GM19397 (cell line): ENCODE data around the gene AAMDC.
A peak's percentile ranks its signal among the peaks of the same experiment; 100 is the strongest.
"Not testable (repeated sequence)": the region's sequence is repeated elsewhere in the genome, so short reads cannot be mapped to it uniquely, and the experiment has no call there.

Experiments used
- ATAC-seq: cut with Tn5 transposase; IDR thresholded peaks from one replicate; pipeline ENCODE4 v1.9.1; 2021; ENCODE audit warnings: mild to moderate bottlenecking, moderate library complexity; ENCODE audit not compliant: unreplicated experiment

The AAMDC gene

GRCh38 chr11:77819921-77820564, 901 bp upstream of the AAMDC start:
- ATAC-seq, result peak; percentile 17

GRCh38 chr11:77821349-77821851, 456 bp downstream of the AAMDC start:
- ATAC-seq, result no peak

DNA sequence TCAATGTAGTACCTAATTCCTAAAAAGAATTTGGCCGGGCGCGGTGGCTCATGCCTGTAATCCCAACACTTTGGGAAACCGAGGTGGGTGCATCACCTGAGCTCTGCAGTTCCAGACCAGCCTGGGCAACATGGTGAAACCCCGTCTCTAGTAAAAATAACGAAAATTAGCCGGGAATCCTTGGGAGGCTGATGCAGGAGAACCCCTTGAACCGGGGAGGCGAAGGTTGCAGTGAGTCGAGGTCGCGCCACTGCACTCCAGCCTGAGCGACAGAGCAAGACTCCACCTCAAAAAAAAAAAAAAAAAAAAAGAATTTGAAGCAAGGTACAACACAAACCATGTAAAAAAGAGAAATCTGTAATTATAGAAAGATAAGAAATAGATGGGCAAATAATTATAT, 1.2 kb downstream of the AAMDC start:
- ATAC-seq, result not testable (repeated sequence)

DNA sequence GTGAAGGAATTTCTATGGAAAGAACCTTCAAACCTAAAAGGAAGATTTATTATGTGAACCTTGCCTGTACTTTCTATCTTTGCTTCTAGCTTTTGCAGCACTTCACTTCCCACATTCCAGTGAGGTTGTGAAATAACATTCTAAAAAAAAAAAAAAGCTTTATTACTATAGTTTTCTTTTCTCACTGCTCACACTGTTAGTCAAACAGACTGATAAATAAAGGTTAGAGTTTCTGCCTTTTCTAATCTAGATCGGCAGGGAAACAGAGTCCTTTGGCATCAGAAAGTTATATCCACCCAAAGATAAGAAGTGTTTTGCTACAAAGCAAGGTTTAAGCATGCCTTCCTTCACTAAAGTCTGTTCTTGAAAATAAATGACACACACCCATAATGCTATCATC, 2.8 kb downstream of the AAMDC start:
- no peak for ATAC-seq

DNA sequence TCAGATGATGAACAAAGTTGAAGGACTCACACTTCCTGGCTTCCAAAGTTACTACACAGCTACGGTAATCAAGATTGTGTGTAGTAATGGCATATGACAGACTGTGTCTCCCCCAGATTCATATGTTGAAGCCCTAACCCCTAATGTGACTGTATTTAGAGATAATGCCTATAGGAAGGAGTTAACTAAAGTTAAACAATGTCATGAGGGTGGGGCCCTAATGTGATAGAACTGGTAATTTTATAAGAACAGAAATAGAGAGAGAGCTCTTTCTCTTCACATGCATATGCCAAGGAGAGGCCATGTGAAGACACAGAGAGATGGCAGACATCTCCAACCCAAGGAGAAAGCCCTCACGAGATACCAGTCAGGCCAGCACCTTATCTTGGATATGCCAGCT, 8.0 kb downstream of the AAMDC start:
- ATAC-seq, result no peak

DNA sequence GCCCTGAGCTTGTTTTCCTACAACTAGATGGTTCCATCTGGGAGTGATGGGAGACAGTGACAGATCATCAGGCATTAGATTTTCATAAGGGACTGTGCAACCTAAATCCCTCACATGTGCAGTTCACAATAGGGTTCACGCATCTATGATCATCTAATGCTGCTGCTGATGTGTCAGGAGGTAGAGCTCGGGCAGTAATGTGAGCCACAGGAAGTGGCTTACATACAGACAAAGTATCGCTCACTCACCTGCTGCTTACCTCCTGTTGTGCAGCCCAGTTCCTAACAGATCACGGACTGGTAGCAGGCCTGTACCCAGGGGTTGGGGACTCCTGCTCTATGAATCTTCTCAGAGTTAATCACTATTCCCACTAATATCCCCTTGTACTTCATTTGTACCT, 12.4 kb downstream of the AAMDC start:
- no peak for ATAC-seq

DNA sequence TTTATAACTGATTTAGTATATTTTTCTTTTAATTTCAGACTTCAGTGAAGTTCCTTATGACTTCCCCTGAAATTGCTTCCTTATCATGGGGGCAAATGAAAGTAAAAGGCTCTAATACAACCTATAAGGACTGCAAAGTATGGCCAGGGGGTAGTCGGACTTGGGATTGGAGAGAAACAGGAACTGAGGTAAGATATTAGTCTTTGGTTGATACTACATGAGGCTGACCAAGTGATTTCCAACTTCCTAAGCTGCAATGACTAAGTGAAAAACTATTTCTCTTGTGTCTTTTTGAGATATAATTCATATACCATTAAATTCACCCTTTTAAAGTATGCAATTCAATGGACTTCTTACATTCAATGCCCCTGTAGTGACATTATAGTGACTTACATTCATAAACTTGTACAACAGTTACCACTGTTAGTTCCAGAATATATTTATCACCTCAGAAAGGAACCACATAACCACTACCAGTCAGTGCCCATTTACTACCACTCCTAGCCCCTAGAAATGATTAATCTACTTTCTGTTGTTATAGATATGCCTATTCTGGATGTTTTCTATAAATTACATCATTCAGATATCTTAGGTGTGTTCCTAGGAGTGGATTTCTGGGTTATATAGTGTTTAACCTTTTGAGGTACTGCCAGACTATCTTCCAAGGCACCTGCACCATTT, 21.6 kb downstream of the AAMDC start:
- ATAC-seq, result no peak

- not testable (repeated sequence) for ATAC-seq
Measured at GRCh38 chr11:77843700-77844099, 22.8 kb downstream of the AAMDC start.

DNA sequence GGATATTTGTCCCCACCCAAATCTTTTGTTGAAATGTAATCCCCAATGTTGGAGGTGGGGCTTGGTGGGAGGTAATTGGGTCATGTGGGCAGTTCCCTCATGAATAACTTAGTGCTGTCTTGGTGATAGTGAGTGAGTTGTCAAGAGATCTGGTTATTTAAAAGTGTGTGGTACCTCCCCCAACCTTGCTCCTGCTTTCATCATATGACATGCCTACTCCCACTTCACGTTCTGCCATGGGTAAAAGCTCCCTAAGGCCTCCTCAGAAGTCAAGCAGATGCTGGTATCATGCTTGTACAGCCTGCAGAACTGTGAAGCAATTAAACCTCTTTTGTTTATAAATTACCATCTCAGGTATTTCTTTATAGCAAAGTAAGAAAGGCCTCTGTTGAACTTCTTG, 30.6 kb downstream of the AAMDC start:
- no peak for ATAC-seq

DNA sequence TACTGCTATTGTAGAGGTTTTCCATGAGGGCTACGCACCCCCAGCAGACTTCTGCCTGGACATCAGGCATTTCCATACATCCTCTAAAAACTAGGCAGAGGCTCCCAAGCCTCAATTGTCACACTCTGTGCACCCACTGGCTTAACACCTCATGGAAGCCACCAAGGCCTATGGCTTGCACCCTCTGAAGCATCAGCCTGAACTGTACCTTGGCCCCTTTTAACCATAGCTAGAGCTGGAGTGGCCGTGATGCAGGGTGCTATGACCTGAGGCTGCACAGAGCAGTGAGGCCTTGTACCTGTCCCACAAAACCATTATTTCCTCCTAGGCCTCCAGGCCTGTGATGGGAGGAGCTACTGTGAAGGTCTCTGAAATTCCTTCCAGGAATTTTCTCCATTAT, 33.9 kb downstream of the AAMDC start:
- no peak for ATAC-seq

DNA sequence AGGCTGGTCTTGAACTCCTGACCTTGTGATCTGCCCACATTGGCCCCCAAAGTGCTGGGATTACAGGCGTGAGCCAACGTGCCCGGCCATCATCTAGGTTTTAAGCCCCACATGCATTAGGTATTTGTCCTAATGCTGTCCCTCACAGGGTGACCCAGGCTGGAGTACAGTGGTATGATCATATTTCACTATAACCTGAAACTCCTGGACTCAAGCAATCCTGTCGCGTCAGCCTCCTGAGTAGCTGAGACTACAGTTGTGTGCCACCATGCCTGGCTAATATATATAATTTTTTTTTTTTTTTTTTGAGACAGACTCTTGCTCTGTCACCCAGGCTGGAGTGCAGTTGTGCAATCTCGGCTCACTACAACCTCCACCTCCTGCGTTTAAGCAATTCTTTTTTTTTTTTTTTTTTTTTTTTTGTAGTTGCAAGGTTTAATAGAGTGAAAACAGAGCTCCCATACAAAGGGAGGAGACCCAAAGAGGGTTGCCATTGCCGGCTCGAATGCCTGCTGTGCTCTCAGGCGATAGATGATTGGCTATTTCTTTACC, 37.0 kb downstream of the AAMDC start:
- ATAC-seq, result not testable (repeated sequence)

DNA sequence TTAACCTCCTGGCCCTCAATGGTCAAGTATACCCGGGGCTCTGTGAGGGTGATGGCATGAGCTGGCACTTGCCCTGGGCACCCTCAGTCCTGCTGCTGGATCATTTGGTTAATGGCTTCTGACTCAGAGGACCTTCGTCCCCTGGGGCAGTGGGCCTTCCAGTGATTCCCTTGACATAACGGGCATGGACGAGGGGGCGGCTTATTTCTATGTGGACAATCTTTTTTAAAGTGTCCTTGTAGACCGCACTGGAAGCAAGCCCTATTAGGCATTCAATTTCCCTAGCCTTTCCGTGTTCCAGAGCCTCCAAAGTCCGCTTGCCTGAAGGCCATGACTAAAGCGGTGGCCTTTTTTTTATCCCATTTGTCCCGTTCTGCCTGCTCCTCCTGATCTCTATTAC, 40.5 kb downstream of the AAMDC start:
- not testable (repeated sequence) for ATAC-seq

DNA sequence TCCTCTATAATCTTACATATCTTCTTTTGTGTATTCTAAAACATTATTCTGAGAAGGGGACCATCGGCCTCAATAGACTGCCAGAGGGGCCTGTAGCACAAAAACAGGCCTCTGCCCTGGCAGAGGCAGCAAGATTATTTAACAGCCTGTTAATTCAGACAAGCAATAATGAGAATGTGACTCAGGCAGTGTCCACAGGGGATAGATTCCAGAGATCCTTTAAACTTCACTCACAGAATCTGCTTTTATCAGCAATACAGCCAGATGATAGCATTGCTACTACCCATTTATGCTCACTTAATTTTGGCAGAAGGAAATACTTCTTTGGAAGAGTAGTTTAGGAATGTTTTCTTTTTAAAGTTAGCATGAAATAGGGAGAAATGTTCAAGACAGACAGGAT, 44.9 kb downstream of the AAMDC start:
- no peak for ATAC-seq

GRCh38 chr11:77866336-77866735, 45.4 kb downstream of the AAMDC start:
- no peak for ATAC-seq

DNA sequence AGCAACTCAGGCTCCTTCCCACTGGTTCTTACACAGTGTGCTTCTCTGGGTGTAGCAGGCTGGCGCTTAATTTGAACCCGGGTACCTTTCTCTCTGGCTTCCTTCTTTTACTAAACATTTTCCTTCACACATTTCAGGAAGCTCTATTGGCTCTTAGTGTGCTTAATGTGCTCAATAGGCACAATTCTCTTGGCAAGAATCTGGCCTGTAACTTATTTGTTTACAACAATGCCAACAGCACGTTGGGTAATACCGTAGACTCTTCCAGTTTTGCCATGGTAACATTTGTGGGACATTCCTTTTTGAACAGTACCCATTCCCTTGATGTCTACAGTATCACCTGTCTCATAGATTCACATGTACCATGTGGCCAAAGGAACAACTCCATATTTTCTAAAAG, 47.8 kb downstream of the AAMDC start:
- no peak for ATAC-seq

DNA sequence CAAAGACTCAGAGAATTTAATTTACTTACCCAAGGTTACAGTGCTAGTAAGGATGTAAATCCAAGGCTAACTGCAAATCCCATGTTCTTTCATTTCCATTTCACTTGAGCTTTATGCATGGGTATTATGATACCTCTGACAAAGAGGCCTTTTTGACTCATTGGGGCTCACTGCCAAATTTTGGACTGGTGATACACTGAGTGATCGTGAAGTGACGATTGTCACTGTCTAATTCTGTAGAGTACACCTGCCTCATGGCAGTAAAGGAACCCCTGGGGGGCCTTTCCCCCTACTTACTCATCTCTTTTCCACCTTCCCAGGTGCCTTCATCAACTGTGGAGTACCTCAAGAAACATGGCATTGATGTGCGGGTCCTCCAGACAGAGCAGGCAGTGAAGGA, 50.9 kb downstream of the AAMDC start:
- no peak for ATAC-seq

DNA sequence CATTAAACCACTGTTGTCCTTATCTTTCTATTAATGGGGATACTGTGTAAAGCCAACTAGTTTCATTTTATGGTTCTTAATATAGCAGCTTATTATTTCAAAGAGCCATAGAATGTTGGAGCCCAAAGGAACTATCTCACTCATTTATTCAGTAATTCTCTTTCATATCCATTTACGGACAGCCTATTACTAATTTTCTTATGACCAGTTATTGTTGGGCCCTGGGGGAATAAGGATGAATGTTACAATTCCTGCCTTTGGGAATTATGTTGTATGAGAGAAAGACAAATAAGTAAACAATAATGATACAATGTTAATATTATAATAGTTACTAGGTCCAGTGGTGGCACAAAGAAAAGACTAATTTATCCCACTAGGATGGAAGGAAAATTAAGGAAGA, 52.4 kb downstream of the AAMDC start:
- ATAC-seq, result no peak

- no peak for ATAC-seq
Measured at GRCh38 chr11:77874206-77874605, 53.3 kb downstream of the AAMDC start.

DNA sequence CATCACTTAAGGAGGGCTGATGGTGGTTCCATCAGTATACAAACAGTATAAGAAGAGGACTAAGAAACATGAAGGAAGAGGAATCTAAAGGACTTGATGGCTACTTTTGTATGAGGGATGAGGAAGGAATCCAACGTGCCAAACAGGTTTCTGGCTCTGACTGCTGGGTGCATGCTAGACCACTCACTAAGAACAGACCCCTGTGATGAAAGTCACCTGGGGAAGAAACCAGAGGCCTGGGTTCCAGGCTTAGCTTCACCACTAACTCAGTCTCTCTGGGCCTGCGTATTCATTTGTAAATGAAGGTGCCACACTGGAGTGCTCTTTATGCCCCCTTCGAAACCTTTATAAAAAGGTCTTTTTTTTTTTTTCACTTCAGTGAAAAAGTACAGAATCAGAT, 55.1 kb downstream of the AAMDC start:
- ATAC-seq, result no peak

- ATAC-seq, result not testable (repeated sequence)
Measured at GRCh38 chr11:77878247-77878646, 57.3 kb downstream of the AAMDC start.

- peak; percentile 71 for ATAC-seq
Measured at GRCh38 chr11:77879218-77879617, 58.3 kb downstream of the AAMDC start.

DNA sequence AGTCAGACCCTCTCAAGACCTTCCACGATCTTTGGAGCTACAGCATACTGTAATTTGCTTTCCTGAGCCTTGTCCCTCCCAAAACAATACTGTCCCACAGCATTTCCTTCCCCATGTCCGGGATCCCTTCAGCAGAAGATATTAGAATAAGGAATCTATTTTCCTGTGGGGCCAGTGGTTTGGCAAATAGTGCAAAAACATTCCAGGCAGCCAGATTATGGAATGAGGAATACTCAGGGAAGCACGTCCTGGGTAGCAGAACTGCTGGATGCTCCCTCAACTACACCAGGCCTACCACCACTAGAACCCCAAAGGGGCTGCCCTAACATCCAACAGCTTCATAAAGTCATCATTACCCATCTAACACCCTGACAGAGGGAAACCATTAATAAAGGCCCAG, 61.5 kb downstream of the AAMDC start:
- ATAC-seq, result no peak
